HepG2 (cell line): ENCODE measurements around the gene CDC20.

Experiments
- CC2D1A ChIP-seq: sonication (generic); formaldehyde crosslinking; IDR thresholded peaks from 2 replicates; pipeline ENCODE4 v1.8.1; 2023; ENCODE audit warnings: mild to moderate bottlenecking, missing genetic modification reagents
- CTCF ChIP-seq: sonication (generic); formaldehyde crosslinking; IDR thresholded peaks from 2 replicates; pipeline ENCODE4 v1.5.0; 2020; ENCODE audit warnings: mild to moderate bottlenecking, missing genetic modification reagents, moderate library complexity
- FOXK1 ChIP-seq: sonication (generic); formaldehyde crosslinking; IDR thresholded peaks from 2 replicates; pipeline ENCODE4 v1.4.0; 2020; ENCODE audit warnings: low read depth, missing genetic modification reagents, borderline replicate concordance
- GRHL1 ChIP-seq: sonication (generic); formaldehyde crosslinking; conservative IDR thresholded peaks from 2 replicates; pipeline ENCODE4 v1.8.0; 2022; ENCODE audit warnings: missing genetic modification reagents
- MIXL1 ChIP-seq: IDR thresholded peaks from 2 replicates; pipeline ENCODE4 v1.6.1; 2016
- MYC ChIP-seq: sonication (generic); formaldehyde crosslinking; IDR thresholded peaks from 2 replicates; pipeline ENCODE4 v1.9.0; 2021; ENCODE audit warnings: missing genetic modification reagents, borderline replicate concordance
- POLR2A ChIP-seq, 2 experiments: IDR thresholded peaks; 2 replicates each; pipeline ENCODE4 v1.6.1; 2011; ENCODE audit warnings: low read depth in 2 of 2, low read length in 2 of 2, mild to moderate bottlenecking in 1 of 2, moderate library complexity in 1 of 2; ENCODE audit not compliant: insufficient read depth in 1 of 2
- SMAD3 ChIP-seq: sonication (generic); formaldehyde crosslinking; IDR thresholded peaks from 2 replicates; pipeline ENCODE4 v1.4.0; 2020; ENCODE audit warnings: missing genetic modification reagents
- SP4 ChIP-seq: sonication (generic); formaldehyde crosslinking; IDR thresholded peaks from 2 replicates; pipeline ENCODE4 v1.8.1; 2023; ENCODE audit warnings: mild to moderate bottlenecking, missing genetic modification reagents
- SRF ChIP-seq: IDR thresholded peaks from 2 replicates; pipeline ENCODE4 v1.6.1; 2011; ENCODE audit warnings: mild to moderate bottlenecking, low read depth, low read length, moderate library complexity
- ZNF720 ChIP-seq: sonication (generic); formaldehyde crosslinking; IDR thresholded peaks from 2 replicates; pipeline ENCODE4 v1.4.0; 2020; ENCODE audit warnings: missing genetic modification reagents
- ZNF776 ChIP-seq: sonication (generic); formaldehyde crosslinking; IDR thresholded peaks from 2 replicates; pipeline ENCODE4 v1.4.0; 2020; ENCODE audit warnings: mild to moderate bottlenecking, missing genetic modification reagents
- TF ChIP-seq, protein P1 (sequence below): IDR thresholded peaks from 2 replicates; pipeline ENCODE4 v1.6.1; 2016; ENCODE audit warnings: missing compliant biosample characterization, missing genetic modification reagents, borderline replicate concordance
- TF ChIP-seq, protein P2 (sequence below): sonication (generic); formaldehyde crosslinking; IDR thresholded peaks from 2 replicates; pipeline ENCODE4 v1.4.0; 2020; ENCODE audit warnings: mild to moderate bottlenecking, missing genetic modification reagents

GRCh38 chr1:43372172-43372571 lies 13.4 kb downstream of the CDC20 start:
- TF ChIP-seq SMAD3 (CRISPR knock-in tag) (no peak), MIXL1 (CRISPR knock-in tag) (no peak), GRHL1 (CRISPR knock-in tag) (no peak), ZNF776 (no peak), ZNF720 (CRISPR knock-in tag) (no peak), CC2D1A (CRISPR knock-in tag) (no peak), SP4 (CRISPR knock-in tag) (no peak), SRF (no peak), POLR2A (IDR thresholded peaks at IDR 0.05; ENCODE audit: insufficient read depth in 1 of 2, low read depth in 2 of 2, low read length in 2 of 2) (no peak), MYC (CRISPR knock-in tag) (no peak), FOXK1 (CRISPR knock-in tag) (no peak), CTCF (CRISPR knock-in tag) (no peak)
- TF ChIP-seq, protein P1, sequence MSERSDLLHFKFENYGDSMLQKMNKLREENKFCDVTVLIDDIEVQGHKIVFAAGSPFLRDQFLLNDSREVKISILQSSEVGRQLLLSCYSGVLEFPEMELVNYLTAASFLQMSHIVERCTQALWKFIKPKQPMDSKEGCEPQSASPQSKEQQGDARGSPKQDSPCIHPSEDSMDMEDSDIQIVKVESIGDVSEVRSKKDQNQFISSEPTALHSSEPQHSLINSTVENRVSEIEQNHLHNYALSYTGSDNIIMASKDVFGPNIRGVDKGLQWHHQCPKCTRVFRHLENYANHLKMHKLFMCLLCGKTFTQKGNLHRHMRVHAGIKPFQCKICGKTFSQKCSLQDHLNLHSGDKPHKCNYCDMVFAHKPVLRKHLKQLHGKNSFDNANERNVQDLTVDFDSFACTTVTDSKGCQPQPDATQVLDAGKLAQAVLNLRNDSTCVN, result no peak
- TF ChIP-seq, protein P2, sequence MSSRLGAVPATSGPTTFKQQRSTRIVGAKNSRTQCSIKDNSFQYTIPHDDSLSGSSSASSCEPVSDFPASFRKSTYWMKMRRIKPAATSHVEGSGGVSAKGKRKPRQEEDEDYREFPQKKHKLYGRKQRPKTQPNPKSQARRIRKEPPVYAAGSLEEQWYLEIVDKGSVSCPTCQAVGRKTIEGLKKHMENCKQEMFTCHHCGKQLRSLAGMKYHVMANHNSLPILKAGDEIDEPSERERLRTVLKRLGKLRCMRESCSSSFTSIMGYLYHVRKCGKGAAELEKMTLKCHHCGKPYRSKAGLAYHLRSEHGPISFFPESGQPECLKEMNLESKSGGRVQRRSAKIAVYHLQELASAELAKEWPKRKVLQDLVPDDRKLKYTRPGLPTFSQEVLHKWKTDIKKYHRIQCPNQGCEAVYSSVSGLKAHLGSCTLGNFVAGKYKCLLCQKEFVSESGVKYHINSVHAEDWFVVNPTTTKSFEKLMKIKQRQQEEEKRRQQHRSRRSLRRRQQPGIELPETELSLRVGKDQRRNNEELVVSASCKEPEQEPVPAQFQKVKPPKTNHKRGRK (CRISPR knock-in tag), result no peak
